Fibroblast of lung (primary cell): ENCODE measurements around the gene KRTAP10-1.

Source experiments
- EZH2 ChIP-seq: IDR thresholded peaks from 2 replicates; pipeline ENCODE4 v1.5.1; 2012; ENCODE audit warnings: low read length, control low read depth, mild to moderate bottlenecking; ENCODE audit errors: missing control alignments
- TF ChIP-seq, protein P1 (sequence below), 2 donors: IDR thresholded peaks in 1 of 2; conservative IDR thresholded peaks in 1 of 2; 1 replicate in 1 of 2; 2 replicates in 1 of 2; pipeline ENCODE4 v1.5.1; 2011 to 2012; ENCODE audit warnings: low read length in 2 of 2, control low read depth in 1 of 2, inconsistent platforms in 1 of 2, low read depth in 1 of 2, mild to moderate bottlenecking in 1 of 2

DNA sequence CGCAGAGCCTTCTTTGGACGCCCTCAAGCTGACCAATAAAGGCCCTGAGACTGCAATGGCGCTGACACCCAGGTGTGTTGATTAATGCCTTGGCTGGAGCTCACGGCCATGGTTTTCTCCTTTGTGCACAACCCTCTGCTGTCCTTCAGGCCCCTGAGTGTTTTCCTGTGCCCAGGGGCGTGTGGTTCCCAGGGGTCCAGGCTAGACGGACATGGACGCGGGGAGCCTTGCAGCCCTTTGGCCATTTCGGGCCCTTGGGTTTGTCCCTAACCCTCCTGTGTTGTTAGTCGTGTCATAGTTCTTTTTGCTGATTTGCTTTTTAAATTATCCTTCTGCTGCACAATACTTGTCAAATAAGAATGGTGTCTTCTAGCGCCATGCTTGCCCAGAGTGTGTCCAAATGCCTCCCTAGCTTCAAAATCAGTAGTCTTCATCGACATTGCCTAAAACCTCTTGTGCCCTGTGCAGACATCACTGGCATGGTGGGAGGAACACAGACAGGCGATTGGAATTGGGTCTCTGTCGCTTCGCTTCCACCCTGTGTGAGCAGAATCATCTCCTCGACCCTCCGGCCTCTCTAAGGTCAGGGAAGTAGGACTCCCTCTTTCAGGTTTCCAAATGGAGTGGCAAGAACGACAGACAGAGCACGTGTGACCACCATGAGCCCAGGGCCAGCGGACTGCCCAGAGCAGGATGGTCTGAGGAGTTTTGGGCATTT lies 35.5 kb upstream of the KRTAP10-1 start:
- TF ChIP-seq, protein P1, sequence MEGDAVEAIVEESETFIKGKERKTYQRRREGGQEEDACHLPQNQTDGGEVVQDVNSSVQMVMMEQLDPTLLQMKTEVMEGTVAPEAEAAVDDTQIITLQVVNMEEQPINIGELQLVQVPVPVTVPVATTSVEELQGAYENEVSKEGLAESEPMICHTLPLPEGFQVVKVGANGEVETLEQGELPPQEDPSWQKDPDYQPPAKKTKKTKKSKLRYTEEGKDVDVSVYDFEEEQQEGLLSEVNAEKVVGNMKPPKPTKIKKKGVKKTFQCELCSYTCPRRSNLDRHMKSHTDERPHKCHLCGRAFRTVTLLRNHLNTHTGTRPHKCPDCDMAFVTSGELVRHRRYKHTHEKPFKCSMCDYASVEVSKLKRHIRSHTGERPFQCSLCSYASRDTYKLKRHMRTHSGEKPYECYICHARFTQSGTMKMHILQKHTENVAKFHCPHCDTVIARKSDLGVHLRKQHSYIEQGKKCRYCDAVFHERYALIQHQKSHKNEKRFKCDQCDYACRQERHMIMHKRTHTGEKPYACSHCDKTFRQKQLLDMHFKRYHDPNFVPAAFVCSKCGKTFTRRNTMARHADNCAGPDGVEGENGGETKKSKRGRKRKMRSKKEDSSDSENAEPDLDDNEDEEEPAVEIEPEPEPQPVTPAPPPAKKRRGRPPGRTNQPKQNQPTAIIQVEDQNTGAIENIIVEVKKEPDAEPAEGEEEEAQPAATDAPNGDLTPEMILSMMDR (conservative IDR thresholded peaks at IDR 0.05 in 1 of 2, IDR thresholded peaks at IDR 0.05 in 1 of 2; ENCODE audit: low read depth in 1 of 2, low read length in 2 of 2) = no peak
- no peak for TF ChIP-seq EZH2
